CD4-positive, CD25-positive, alpha-beta regulatory T cell (primary cell): ENCODE measurements around the gene SLC2A5. TPM values are rescaled to one million over a fixed set of nuclear protein-coding genes. Genes with fewer than 3 reads are reported as not detected.
"Not testable (repeated sequence)": the region's sequence is repeated elsewhere in the genome, so short reads cannot be mapped to it uniquely, and the experiment has no call there.

ENCODE experiments used
- ATAC-seq, 2 donors: fragments of 150-1000 bp; cut with Tn5 transposase; one replicate each; pipeline ENCODE4 v1.10.0; 2021; ENCODE audit warnings: low read depth in 2 of 2, moderate number of reproducible peaks in 2 of 2, moderate library complexity in 1 of 2
- DNase-seq, 3 donors: peaks; one replicate each; pipeline versions ENCODE4 v3.0.0 to v3.0.0-alpha.2; 2012 to 2022; ENCODE audit warnings: mixed read lengths in 1 of 3
- H3K27ac ChIP-seq: one replicate; pipeline ENCODE4 v1.7.0; 2013; ENCODE audit warnings: mild to moderate bottlenecking, low read length; ENCODE audit not compliant: insufficient read depth, poor library complexity, severe bottlenecking
- H3K27me3 ChIP-seq: one replicate; pipeline ENCODE4 v1.7.0; 2013; ENCODE audit warnings: low read length; ENCODE audit not compliant: control insufficient read depth, insufficient read depth
- H3K36me3 ChIP-seq: one replicate; pipeline ENCODE4 v1.7.0; 2013; ENCODE audit warnings: mild to moderate bottlenecking, low read length, moderate library complexity; ENCODE audit not compliant: control insufficient read depth, insufficient read depth
- H3K4me1 ChIP-seq: 2 replicates; pipeline ENCODE4 v1.7.0; 2013; ENCODE audit warnings: mild to moderate bottlenecking, low read length; ENCODE audit not compliant: insufficient read depth, control insufficient read depth, poor library complexity, severe bottlenecking
- H3K4me3 ChIP-seq: one replicate; pipeline ENCODE4 v1.7.0; 2013; ENCODE audit warnings: low read depth, mild to moderate bottlenecking, low read length, moderate library complexity
- H3K9me3 ChIP-seq, 2 experiments: 1 replicate in 1 of 2; 2 replicates in 1 of 2; pipeline ENCODE4 v1.7.0; 2013; ENCODE audit warnings: low read length in 2 of 2, mild to moderate bottlenecking in 1 of 2, moderate library complexity in 1 of 2; ENCODE audit not compliant: control insufficient read depth in 2 of 2
- H3K27ac Mint-ChIP-seq, 3 donors: one replicate each; pipeline ENCODE4 v1.8.0; 2020 to 2022; ENCODE audit warnings: mild to moderate bottlenecking in 3 of 3, mixed read lengths in 3 of 3, moderate library complexity in 2 of 3
- H3K27me3 Mint-ChIP-seq: one replicate; pipeline ENCODE4 v1.8.0; 2022; ENCODE audit warnings: mild to moderate bottlenecking, mixed read lengths
- H3K36me3 Mint-ChIP-seq: one replicate; pipeline ENCODE4 v1.8.0; 2020; ENCODE audit warnings: mixed read lengths
- H3K4me1 Mint-ChIP-seq, 4 donors: one replicate each; pipeline ENCODE4 v1.8.0; 2020 to 2022; ENCODE audit warnings: mixed read lengths in 4 of 4, mild to moderate bottlenecking in 1 of 4
- H3K4me3 Mint-ChIP-seq, 4 donors: one replicate each; pipeline ENCODE4 v1.8.0; 2020 to 2022; ENCODE audit warnings: mild to moderate bottlenecking in 4 of 4, mixed read lengths in 4 of 4, moderate library complexity in 3 of 4
- H3K9me3 Mint-ChIP-seq, 7 donors: one replicate each; pipeline ENCODE4 v1.8.0; 2020 to 2022; ENCODE audit warnings: mixed read lengths in 7 of 7, mild to moderate bottlenecking in 3 of 7, moderate library complexity in 2 of 7
- polyA plus RNA-seq, 4 donors: library from polyadenylated mRNA; unstranded; fragments of 300-500 nt; fragmentation: Illumina TruSeq; gene quantifications; one replicate each; pipeline ENCODE4 v1.2.3, GENCODE V29; 2021
- total RNA-seq: library from RNA; stranded (reverse); gene quantifications from one replicate; pipeline ENCODE4 v1.2.3, GENCODE V29; 2022

Gene SLC2A5
- total and polyA plus RNA-seq, 5 donors from 2014 or later, result 0.08 to 0.64 TPM; not detected in 3

GRCh38 chr1:9004700-9005394 lies 64.6 kb downstream of the SLC2A5 start:
- H3K27me3 ChIP-seq, result no peaks in the 10 kb centered on the region
- H3K4me1 ChIP-seq, result peaks cover 3% of the 10 kb centered on the region
- Mint-ChIP-seq H3K4me3 (peak overlapping the region in 1 of 4 donors; percentile 46), H3K4me1 (peaks cover 0 to 5% (median 0%) of the 10 kb centered on the region in 4 donors), H3K27ac (no peak overlapping the region), H3K27me3 (peaks cover 18% of the 10 kb centered on the region), H3K9me3 (no peaks in the 10 kb centered on the region), H3K36me3 (no peaks in the 10 kb centered on the region)
- H3K4me3 ChIP-seq, result no peak overlapping the region
- no peaks in the 10 kb centered on the region for H3K36me3 ChIP-seq
- DNase-seq, result peak; percentile 48 to 90 (median 71)
- H3K27ac ChIP-seq, result no peak overlapping the region
- H3K9me3 ChIP-seq, result no peaks in the 10 kb centered on the region
- peak; percentile 83 to 88 for ATAC-seq

DNA sequence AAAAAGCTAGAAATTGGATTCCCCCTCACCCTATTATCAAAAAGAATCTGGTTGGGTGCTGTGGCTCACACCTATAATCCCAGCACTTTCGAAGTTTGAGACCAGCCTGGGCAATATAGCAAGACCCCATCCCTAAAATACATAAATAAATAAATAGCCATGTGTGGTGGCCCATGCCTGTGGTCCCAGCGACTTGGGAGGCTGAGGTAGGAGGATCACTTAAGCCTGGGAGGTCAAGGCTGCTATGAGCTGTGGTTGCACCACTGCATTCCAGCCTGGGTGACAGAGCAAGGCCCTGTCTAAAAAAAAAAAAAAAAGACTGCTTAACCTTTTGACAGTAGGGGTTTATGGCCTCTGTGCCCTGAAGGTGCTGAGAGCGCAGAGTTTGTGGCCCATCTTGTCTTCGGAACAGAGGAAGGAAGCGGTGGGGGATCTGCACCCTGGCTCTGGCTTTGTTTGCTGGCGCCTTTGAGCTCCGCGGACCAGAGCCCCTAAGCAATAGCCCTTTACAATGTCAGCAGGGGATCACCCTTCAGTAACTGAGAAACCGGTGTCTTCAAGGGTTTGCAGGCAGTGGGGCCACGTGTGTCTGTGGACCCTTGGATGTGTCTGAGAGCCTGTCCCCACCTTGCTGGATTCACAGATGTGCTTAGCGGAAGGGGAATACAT lies 65.3 kb downstream of the SLC2A5 start:
- Histone ChIP-seq H3K27me3 (no peaks in the 10 kb centered on the region), H3K27ac (no peak overlapping the region), H3K9me3 (no peaks in the 10 kb centered on the region), H3K4me1 (peaks cover 3% of the 10 kb centered on the region), H3K4me3 (no peak overlapping the region), H3K36me3 (no peaks in the 10 kb centered on the region)
- no peak for ATAC-seq
- peaks cover 0 to 5% (median 0%) of the 10 kb centered on the region in 4 donors for H3K4me1 Mint-ChIP-seq
- no peaks in the 10 kb centered on the region for H3K9me3 Mint-ChIP-seq
- no peak overlapping the region for H3K4me3 Mint-ChIP-seq
- no peak for DNase-seq
- H3K27ac Mint-ChIP-seq, result no peak overlapping the region
- H3K27me3 Mint-ChIP-seq, result peaks cover 18% of the 10 kb centered on the region
- H3K36me3 Mint-ChIP-seq, result no peaks in the 10 kb centered on the region

- not testable (repeated sequence) for H3K4me1 ChIP-seq, H3K9me3 Mint-ChIP-seq, DNase-seq, ATAC-seq, H3K36me3 ChIP-seq, H3K4me1 Mint-ChIP-seq, H3K9me3 ChIP-seq, H3K27ac Mint-ChIP-seq, H3K27me3 ChIP-seq, H3K36me3 Mint-ChIP-seq, H3K4me3 Mint-ChIP-seq, H3K4me3 ChIP-seq, H3K27ac ChIP-seq
- peaks cover 12% of the 10 kb centered on the region for H3K27me3 Mint-ChIP-seq
These were observed 67.2 kb downstream of the SLC2A5 start for GRCh38 chr1:9002215-9002560.

DNA sequence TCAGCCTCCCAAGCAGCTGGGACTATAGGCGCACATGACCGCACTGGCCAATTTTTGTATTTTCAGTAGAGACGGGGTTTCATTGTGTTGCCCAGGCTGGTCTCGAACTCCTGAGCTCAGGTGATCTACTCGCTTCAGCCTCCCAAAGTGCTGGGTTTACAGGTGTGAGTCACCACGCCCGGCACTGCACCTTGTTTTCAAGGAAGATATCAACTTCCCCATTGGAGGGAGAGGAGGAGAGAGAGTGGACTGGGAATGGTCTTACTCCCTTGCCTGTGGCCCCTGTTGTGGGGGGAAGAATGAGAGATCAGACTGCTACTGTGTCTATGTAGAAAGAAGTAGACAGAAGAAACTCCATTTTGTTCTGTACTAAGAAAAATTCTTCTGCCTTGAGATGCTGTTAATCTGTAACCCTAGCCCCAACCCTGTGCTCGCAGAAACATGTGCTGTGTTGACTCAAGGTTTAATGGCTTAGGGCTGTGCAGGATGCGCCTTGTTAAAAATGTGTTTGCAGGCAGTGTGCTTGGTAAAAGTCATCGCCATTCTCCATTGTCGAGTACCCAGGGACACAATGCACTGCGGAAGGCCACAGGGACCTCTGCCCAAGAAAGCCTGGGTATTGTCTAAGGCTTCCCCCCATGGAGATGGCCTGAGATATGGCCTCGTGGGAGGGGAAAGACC lies 67.8 kb downstream of the SLC2A5 start:
- not testable (repeated sequence) for ATAC-seq, H3K9me3 ChIP-seq

GRCh38 chr1:8993962-8994675 lies 75.3 kb downstream of the SLC2A5 start:
- not testable (repeated sequence) for H3K27me3 ChIP-seq, H3K9me3 Mint-ChIP-seq, H3K27ac Mint-ChIP-seq, H3K9me3 ChIP-seq, ATAC-seq, H3K36me3 Mint-ChIP-seq, H3K4me3 ChIP-seq, DNase-seq, H3K4me3 Mint-ChIP-seq, H3K4me1 Mint-ChIP-seq, H3K4me1 ChIP-seq, H3K36me3 ChIP-seq, H3K27ac ChIP-seq
- peaks cover 10% of the 10 kb centered on the region for H3K27me3 Mint-ChIP-seq

More for the DNA sequence above, 67.8 kb downstream of the SLC2A5 start:
- H3K36me3 ChIP-seq, H3K27me3 ChIP-seq, DNase-seq, H3K27ac ChIP-seq, H3K36me3 Mint-ChIP-seq, H3K4me3 Mint-ChIP-seq, H3K9me3 Mint-ChIP-seq, H3K4me3 ChIP-seq, H3K4me1 Mint-ChIP-seq, H3K4me1 ChIP-seq: not testable (repeated sequence)
- H3K27me3 Mint-ChIP-seq, result peaks cover 12% of the 10 kb centered on the region
- peak overlapping the region in 1 of 3 donors; percentile 20 for H3K27ac Mint-ChIP-seq

GRCh38 chr1:8992936-8993687 lies 76.3 kb downstream of the SLC2A5 start:
- Histone ChIP-seq H3K9me3 (no peaks in the 10 kb centered on the region), H3K4me3 (no peak overlapping the region), H3K27ac (no peak overlapping the region), H3K4me1 (peaks cover 2% of the 10 kb centered on the region), H3K36me3 (no peaks in the 10 kb centered on the region), H3K27me3 (no peaks in the 10 kb centered on the region)
- Mint-ChIP-seq H3K4me1 (peaks cover under 1% of the 10 kb centered on the region in 4 donors), H3K27ac (no peak overlapping the region), H3K27me3 (peaks cover 10% of the 10 kb centered on the region), H3K4me3 (no peak overlapping the region), H3K9me3 (no peaks in the 10 kb centered on the region), H3K36me3 (no peaks in the 10 kb centered on the region)
- ATAC-seq, result no peak
- no peak for DNase-seq

- H3K27ac Mint-ChIP-seq, result peak overlapping the region in 2 of 3 donors; percentile 7 to 85
- Histone ChIP-seq H3K27me3 (no peaks in the 10 kb centered on the region), H3K9me3 (no peaks in the 10 kb centered on the region), H3K36me3 (no peaks in the 10 kb centered on the region), H3K4me3 (no peak overlapping the region), H3K27ac (no peak overlapping the region), H3K4me1 (peaks cover 18% of the 10 kb centered on the region)
- no peaks in the 10 kb centered on the region for H3K9me3 Mint-ChIP-seq
- H3K36me3 Mint-ChIP-seq, result no peaks in the 10 kb centered on the region
- ATAC-seq (no peak), DNase-seq (peak in 1 of 3 donors; percentile 64)
- H3K27me3 Mint-ChIP-seq, result peaks cover 9% of the 10 kb centered on the region
- H3K4me3 Mint-ChIP-seq, result no peak overlapping the region
- peaks cover 5 to 23% (median 10%) of the 10 kb centered on the region in 4 donors for H3K4me1 Mint-ChIP-seq
These were observed 79.6 kb downstream of the SLC2A5 start for GRCh38 chr1:8989821-8990220.
